ENCODE data around the gene SKP1.
A peak's percentile ranks its signal among the peaks of the same experiment; 100 is the strongest.

SKP1 gene

DNA sequence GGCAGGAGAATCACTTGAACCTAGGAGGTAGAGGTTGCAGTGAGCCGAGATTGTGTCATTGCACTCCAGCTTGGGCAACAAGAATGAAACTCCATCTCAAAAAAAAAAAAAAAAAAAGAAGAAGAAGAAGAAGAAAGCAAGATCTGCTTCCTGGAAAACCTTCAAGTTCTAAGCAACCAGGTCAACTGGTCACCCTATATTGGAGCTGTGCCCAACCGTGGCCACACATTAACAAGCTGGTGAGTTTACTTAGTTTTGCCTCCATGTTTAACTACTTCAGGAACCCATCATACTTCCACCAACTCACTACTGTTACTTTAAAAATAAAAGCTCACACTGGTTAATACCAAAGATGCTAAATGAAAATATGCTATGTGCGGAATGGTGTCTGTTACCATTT, 12.3 kb upstream of the SKP1 start:
- peaks cover 5% of the 10 kb centered on the region for H3K36me3 Mint-ChIP-seq
- no peak for DNase-seq (ENCODE audit: low spot score in 2 of 2)

DNA sequence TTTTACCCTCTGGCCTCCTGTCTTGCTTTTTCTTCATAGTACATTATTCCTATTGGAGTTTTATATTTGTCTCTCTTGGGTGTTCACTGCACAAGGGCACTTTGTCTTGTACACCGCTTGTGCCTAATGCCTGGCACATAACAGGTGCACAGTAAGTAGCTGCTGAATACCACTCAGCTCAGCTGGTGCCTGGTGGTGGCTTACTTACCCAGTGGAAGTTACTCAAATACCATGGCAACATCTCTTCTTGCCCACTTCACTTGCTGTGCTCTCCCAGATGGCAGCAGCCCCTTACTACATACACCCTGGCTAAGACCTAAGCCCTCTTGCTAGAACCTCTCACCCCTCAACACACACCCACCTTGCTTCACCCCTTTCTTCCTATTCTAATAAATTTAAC, 11.3 kb upstream of the SKP1 start:
- H3K4me1 Mint-ChIP-seq = no peaks in the 10 kb centered on the region
- no peak for ATAC-seq
- no peak overlapping the region for H3K4me3 Mint-ChIP-seq
- H3K27ac Mint-ChIP-seq = no peak overlapping the region
- DNase-seq (ENCODE audit: low spot score in 2 of 2) = no peak
- H3K9me3 Mint-ChIP-seq = no peaks in the 10 kb centered on the region
- no peaks in the 10 kb centered on the region for H3K36me3 Mint-ChIP-seq

More for the DNA sequence above, 12.3 kb upstream of the SKP1 start:
- H3K9me3 Mint-ChIP-seq = no peaks in the 10 kb centered on the region
- no peak for ATAC-seq
- H3K4me3 Mint-ChIP-seq = no peak overlapping the region
- no peaks in the 10 kb centered on the region for H3K4me1 Mint-ChIP-seq
- no peak overlapping the region for H3K27ac Mint-ChIP-seq

DNA sequence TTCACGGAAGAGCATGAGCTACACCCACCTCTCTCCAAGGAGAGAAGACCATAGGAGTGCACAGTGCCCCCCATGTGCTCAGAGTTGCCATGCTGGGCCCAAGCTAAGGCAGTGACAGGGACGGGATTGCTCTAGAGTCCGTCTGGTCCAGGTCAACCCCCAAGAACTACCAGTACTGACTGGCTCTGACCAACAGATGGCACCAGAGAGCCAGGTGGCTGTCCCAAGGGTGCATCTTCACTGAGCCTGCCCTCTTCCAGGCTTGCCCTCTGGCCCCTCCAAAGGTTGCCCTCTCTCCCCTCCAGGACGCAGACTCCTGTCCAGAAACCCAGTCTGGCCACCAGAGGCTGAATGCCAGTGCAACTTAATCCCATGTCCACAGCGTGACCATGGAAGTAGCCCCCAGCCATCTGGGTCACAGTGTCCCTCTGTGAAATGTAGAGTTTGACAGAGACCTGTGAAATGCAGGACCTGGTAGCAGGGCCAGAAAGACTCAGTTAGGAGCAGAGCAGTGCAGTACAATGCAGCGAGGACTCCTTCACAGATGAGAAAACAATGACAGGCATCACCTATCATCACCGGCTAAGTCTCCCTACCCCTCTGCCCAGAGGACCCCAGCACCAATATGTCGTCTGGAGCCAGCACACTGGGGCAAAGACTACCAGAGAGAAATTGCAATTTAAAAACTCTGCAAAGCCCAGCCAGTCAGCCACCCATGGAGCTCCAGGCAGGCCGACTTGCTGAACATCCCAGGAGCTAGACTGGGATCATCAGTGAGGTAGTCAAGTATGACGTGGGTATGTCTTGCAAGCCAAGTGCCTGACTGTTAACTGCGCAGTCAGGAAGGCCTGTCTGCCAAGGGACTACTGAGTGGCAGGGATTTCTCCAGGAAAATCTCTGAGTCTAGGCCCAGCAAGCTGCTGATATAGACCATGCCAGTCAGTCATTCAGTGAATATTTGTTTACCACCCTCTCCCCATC, 7.7 kb upstream of the SKP1 start:
- no peaks in the 10 kb centered on the region for H3K9me3 Mint-ChIP-seq
- peak; percentile 78 to 88 for DNase-seq (ENCODE audit: low spot score in 2 of 2)
- H3K36me3 Mint-ChIP-seq = no peaks in the 10 kb centered on the region
- H3K27ac Mint-ChIP-seq = no peak overlapping the region
- ATAC-seq = peak; percentile 93
- H3K4me3 Mint-ChIP-seq = no peak overlapping the region
- H3K4me1 Mint-ChIP-seq = no peaks in the 10 kb centered on the region

DNA sequence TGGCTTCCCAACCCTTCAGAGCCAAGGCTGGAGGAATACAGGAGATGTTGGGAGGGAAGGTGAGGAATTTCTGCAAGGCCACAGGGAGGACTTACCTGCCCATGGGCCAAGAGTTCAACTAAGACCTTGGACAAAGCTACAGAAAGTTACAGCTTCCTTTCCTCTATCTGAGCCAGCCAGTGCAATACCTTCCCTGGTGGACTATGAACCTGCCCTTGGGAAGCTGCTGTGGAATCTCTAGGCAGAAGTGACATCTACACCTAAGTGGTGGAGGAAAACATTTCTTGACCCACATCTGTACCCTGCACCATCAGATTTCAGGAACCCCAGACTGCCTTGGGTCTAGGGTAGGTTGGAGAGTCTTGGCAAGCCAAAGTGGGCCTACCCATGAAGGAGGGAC, 6.7 kb upstream of the SKP1 start:
- H3K27ac Mint-ChIP-seq = no peak overlapping the region
- no peaks in the 10 kb centered on the region for H3K4me1 Mint-ChIP-seq
- no peaks in the 10 kb centered on the region for H3K36me3 Mint-ChIP-seq
- no peaks in the 10 kb centered on the region for H3K9me3 Mint-ChIP-seq
- DNase-seq (ENCODE audit: low spot score in 2 of 2) = no peak
- H3K4me3 Mint-ChIP-seq = no peak overlapping the region
- ATAC-seq = no peak

DNA sequence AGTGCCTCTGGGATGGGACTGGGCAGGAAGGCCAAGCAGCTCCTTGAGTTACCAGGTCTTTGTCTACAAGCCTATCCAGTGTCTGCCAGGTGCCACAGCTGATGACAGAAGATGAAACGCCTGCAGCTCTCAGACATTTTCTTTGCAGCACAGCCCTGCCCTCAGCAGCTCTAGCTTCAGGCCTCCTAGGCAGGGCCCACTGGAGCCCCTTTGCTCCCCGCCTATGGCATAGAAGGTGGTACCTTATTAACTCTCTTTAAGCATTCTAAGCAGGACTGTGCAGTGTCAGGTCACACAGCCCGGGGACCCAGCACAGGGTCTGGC, 1.3 kb upstream of the SKP1 start:
- Mint-ChIP-seq H3K4me3 (peak overlapping the region; percentile 90), H3K27ac (peak overlapping the region; percentile 98), H3K36me3 (peaks cover 42% of the 10 kb centered on the region), H3K9me3 (no peaks in the 10 kb centered on the region), H3K4me1 (peaks cover 17% of the 10 kb centered on the region)
- DNase-seq (ENCODE audit: low spot score in 2 of 2) (no peak), ATAC-seq (no peak)

DNA sequence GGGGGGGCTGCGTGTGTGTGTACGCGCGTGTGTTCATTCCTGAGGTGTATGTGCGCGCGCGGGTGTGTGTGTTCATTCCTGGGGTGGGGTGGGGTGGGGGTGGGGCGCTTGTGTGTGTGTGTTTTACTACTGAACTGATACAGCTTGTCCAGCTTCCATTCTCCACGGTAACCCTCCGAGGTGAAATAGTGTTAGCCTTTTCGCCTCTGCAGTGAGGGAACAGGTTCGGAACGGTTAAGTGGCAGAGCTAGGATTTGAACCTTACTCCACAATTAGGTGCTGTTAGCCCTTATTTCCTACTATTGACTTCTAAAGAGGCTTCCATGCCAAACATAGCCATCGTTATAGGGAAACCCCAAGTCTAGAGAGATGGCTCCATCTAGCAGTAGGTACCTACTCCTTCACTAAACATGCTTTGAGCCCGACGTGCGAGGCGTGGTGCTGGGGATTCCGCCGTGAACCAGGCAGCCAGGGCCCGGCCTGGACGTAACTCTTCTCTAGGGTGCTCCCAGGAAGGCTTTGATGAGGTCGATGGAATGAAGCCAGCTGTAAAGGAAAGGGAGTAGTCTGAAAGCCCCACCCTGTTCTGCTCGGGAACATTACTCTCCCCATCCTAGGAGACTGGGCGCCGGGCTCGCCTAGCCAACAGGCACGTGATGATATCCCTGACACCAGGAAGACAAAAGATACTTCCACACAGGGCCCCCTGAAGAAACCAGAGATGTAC, 782 bp upstream of the SKP1 start:
- peak overlapping the region; percentile 98 for H3K27ac Mint-ChIP-seq
- ATAC-seq (peak; percentile 22), DNase-seq (ENCODE audit: low spot score in 2 of 2) (no peak)
- peaks cover 19% of the 10 kb centered on the region for H3K4me1 Mint-ChIP-seq
- no peaks in the 10 kb centered on the region for H3K9me3 Mint-ChIP-seq
- peak overlapping the region; percentile 90 for H3K4me3 Mint-ChIP-seq
- peaks cover 47% of the 10 kb centered on the region for H3K36me3 Mint-ChIP-seq

DNA sequence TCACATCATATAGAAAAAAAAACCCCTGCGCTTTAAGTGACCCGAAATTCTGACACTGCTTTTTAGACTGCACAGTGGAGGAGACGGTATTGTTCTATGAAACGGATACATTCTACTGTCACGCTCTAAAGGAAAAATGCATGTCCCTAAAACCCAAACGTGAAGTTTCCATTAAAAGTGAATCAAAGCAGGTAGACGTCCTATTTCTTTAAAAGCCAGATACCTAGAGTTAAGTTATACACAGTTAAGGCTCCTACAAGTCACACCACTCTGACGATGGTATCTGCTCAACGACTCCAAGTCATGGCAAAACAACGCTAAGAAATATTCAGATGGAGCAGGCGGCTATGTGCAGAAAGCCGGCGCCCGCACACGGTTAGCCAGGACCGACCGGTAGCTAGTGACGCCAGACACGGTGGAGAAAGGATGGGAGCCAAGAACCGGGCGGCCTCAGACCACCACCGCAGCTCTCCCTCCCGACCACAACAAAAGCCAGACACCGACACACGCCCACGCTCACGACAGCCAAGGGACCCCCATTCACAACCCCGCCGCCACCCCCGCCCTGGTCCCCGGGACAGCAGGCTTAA, 734 bp downstream of the SKP1 start:
- H3K36me3 Mint-ChIP-seq = peaks cover 62% of the 10 kb centered on the region
- peak overlapping the region; percentile 98 for H3K27ac Mint-ChIP-seq
- no peak for DNase-seq (ENCODE audit: low spot score in 2 of 2)
- H3K9me3 Mint-ChIP-seq = no peaks in the 10 kb centered on the region
- peak overlapping the region; percentile 90 for H3K4me3 Mint-ChIP-seq
- H3K4me1 Mint-ChIP-seq = peaks cover 25% of the 10 kb centered on the region
- peak; percentile 46 for ATAC-seq

DNA sequence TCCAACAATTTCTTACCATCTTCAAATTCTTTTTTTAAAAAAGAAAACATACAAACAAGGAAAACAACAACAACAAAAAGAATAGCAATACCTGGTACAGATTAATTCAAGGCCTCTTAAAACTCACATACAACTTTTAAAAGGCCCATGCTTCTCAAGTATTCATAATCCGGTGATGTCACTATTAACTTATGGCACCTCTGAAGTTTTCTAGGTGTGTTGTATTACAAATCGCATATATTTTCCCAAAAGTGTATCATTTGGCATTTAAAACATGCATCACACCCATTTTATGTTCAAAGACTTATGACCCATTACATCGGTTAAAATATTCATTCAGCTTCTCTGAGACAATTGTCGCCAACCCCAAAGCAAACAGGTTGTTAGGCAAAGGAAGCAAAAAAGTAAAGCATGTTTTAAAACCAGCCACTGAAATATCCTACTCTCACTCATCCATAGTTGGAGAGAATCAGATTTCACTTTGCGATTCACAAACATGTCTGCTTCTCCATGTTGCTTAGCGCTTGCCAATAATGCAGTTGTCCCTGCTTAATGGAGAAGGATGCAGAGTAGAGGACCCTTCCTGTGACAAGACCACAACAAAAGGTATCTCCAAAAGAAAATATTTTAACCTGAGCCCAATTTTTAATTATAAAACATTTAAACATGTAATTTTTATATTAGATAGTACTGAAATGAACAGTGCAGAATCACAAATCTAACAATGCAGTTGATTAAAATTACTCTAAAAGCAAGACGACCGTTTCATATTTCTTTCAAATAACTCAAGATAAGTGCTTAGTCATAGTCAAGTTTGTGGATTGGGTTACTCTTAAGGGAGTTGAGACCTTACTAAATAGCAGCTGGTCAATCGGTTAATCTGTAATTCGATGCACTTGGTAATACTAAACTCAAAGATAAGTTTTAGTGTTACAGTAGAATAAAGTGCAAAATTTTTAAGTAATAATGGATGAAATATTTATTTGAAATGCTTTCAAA, 1.6 kb downstream of the SKP1 start:
- DNase-seq (ENCODE audit: low spot score in 2 of 2) = no peak
- peak overlapping the region; percentile 98 for H3K27ac Mint-ChIP-seq

DNA sequence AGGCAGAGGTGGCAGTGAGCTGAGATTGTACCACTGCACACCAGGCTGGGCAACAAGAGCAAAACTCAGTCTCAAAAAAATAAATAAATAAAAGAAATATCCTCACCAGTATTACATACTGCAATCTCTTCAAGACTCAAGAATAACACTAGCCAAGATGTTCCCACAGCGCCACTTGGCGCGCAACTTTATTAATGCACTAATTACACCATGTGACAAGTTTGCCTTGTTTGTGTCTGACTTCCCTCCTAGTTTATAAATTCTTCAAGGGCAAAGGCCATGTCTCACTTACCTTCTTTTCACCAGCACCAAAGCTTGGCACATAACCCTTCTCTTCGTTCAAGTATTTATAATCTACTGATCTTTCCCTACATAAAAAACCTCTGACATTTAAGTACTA, 4.8 kb downstream of the SKP1 start:
- Mint-ChIP-seq H3K9me3 (no peaks in the 10 kb centered on the region), H3K4me1 (peaks cover 28% of the 10 kb centered on the region), H3K36me3 (peaks cover 99% of the 10 kb centered on the region), H3K4me3 (no peak overlapping the region), H3K27ac (peak overlapping the region; percentile 71)
- DNase-seq (ENCODE audit: low spot score in 2 of 2) = no peak
- ATAC-seq = no peak

More for the DNA sequence above, 1.6 kb downstream of the SKP1 start:
- H3K9me3 Mint-ChIP-seq = no peaks in the 10 kb centered on the region
- peak overlapping the region; percentile 90 for H3K4me3 Mint-ChIP-seq
- no peak for ATAC-seq
- peaks cover 71% of the 10 kb centered on the region for H3K36me3 Mint-ChIP-seq
- peaks cover 25% of the 10 kb centered on the region for H3K4me1 Mint-ChIP-seq

DNA sequence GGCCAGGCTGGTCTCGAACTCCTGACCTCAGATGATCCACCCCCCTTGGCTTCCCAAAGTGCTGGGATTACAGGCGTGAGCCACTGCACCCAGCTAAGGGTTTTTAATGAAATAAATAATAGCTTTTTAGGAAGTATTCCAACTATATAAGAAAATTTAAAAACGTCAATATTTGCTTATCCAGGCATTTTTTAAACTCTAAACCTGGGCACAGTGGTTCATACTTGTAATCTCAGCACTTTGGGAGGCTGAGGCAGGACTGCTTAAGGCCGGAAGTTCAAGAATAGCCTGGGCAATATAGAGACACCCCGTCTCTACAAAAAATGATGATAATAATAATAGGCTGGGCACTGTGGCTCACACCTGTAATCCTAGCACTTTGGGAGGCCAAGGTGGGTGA, 14.2 kb downstream of the SKP1 start:
- no peak for DNase-seq (ENCODE audit: low spot score in 2 of 2)

DNA sequence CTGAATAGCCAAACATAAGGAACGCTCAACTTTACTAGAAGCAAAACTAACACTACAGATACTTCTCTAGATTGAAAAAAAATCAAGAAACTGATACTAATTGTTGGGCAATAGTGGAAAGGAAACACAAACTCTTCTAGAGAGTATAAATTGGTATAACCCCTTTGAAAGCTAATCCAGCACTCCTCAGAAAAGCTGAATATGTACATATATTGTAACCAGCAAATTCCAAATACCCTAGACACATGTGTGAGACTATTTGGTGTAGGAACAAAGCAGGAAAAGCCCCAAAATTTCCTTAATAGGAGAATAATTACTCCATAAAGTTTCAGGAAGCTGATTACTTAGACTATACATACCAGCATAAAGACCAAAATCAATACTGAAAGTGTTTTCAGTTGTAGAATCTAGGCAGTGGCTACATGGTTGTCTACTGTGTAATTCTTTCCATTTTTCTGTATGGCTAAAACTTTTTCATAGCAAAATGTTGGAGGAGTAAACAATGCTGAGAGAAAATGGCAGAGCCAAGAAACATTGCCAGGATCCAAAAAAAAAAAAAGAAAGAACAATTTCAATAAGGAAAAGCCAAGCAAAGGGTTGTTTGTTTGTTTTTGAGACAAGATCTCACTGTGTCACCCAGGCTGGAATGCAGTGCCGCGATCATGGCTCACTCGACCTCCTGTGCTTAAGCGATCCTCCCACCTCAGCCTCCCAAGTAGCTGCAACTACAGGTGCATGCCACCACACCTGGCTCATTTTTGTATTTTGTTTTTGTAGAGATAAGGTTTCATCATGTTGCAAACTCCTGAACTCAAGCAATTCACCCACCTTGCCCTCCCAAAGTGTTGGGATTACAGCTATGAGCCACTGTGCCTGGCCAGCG, 15.0 kb downstream of the SKP1 start:
- ATAC-seq = no peak

More for the DNA sequence above, 14.2 kb downstream of the SKP1 start:
- H3K4me3 Mint-ChIP-seq = no peak overlapping the region
- ATAC-seq = no peak
- no peak overlapping the region for H3K27ac Mint-ChIP-seq
- H3K9me3 Mint-ChIP-seq = no peaks in the 10 kb centered on the region
- peaks cover 100% of the 10 kb centered on the region for H3K36me3 Mint-ChIP-seq
- peaks cover 25% of the 10 kb centered on the region for H3K4me1 Mint-ChIP-seq

DNA sequence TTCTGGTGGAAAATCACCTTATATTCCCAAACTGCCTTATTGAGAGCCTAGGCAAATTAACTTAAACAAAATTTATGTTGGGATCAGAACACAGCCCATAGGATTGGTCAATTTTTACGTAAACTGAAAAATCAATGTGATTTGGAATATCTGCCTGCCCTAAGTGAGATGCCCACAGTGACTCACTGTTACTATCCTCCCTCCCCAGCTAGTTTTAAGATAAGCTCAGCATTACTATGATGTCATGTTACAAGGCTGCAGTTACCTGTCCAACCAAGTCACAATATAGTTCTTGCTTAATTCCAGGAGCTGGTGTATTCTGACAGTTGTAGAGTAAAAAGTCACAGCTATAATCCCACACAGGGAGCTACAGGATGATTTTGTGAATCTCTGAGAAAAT, 23.1 kb downstream of the SKP1 start:
- peaks cover 27% of the 10 kb centered on the region for H3K4me1 Mint-ChIP-seq
- H3K27ac Mint-ChIP-seq = no peak overlapping the region
- peak; percentile 67 for ATAC-seq

More for the DNA sequence above, 15.0 kb downstream of the SKP1 start:
- H3K36me3 Mint-ChIP-seq = peaks cover 100% of the 10 kb centered on the region
- no peaks in the 10 kb centered on the region for H3K9me3 Mint-ChIP-seq
- peaks cover 25% of the 10 kb centered on the region for H3K4me1 Mint-ChIP-seq
- no peak for DNase-seq (ENCODE audit: low spot score in 2 of 2)
- H3K4me3 Mint-ChIP-seq = no peak overlapping the region
- no peak overlapping the region for H3K27ac Mint-ChIP-seq

DNA sequence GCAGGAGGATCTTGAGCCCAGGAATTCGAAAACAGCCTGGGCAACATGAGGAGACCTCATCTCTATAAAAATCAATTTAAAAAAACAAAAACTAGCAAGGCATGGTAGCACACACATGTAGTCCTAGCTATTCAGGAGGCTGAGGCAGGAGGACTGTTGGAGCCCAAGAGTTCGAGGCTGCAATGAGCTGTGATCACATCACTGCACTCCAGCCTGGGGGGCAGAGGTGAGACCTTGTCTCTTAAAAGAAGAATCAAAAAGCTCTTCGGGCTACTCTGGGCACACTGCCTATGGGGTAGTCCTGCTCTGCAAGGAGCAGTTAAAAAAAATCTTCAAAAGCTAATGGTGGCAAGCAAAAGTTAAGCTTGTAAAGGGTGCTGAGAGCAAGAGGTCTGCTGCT, 23.5 kb downstream of the SKP1 start:
- DNase-seq (ENCODE audit: low spot score in 2 of 2) (no peak), ATAC-seq (no peak)
- no peak overlapping the region for H3K4me3 Mint-ChIP-seq
- peak overlapping the region; percentile 80 for H3K27ac Mint-ChIP-seq
- peaks cover 96% of the 10 kb centered on the region for H3K36me3 Mint-ChIP-seq
- peaks cover 27% of the 10 kb centered on the region for H3K4me1 Mint-ChIP-seq
- no peaks in the 10 kb centered on the region for H3K9me3 Mint-ChIP-seq

More for the DNA sequence above, 23.1 kb downstream of the SKP1 start:
- Mint-ChIP-seq H3K4me3 (no peak overlapping the region), H3K9me3 (no peaks in the 10 kb centered on the region), H3K36me3 (peaks cover 97% of the 10 kb centered on the region)
- no peak for DNase-seq (ENCODE audit: low spot score in 2 of 2)

All from stimulated activated effector memory CD8-positive, alpha-beta T cell treated with anti-CD3 and anti-CD28 coated beads, Interleukin-12 subunit alpha, Interleukin-12 subunit beta, amount 100 ng/mL, for 72 hours (primary cell).